Lung (tissue), 12 donors: ENCODE data around the gene MOSMO. TPM values are rescaled to one million over a fixed set of nuclear protein-coding genes. Genes with fewer than 3 reads are reported as not detected.

Experiments used
- ATAC-seq: fragments of 200-7000 bp; cut with Tn5 transposase; one replicate; pipeline ENCODE4 v1.9.1; 2020; ENCODE audit warnings: moderate number of reproducible peaks; ENCODE audit not compliant: insufficient read depth, low FRiP score
- DNase-seq, 3 donors: peaks; one replicate each; pipeline ENCODE4 v3.0.0-alpha.2; 2013 to 2017
- H3K27ac ChIP-seq, 2 donors: one replicate each; pipeline ENCODE4 v1.5.1; 2013; ENCODE audit warnings: mild to moderate bottlenecking in 2 of 2, moderate library complexity in 2 of 2, control low read depth in 1 of 2, inconsistent platforms in 1 of 2, low read depth in 1 of 2, low read length in 1 of 2
- H3K27me3 ChIP-seq, 3 donors: one replicate each; pipeline ENCODE4 v1.5.1; 2013; ENCODE audit warnings: low read length in 2 of 3; ENCODE audit not compliant: control insufficient read depth in 3 of 3, insufficient read depth in 3 of 3
- H3K36me3 ChIP-seq, 4 donors: one replicate each; pipeline ENCODE4 v1.5.1; 2013; ENCODE audit warnings: low read length in 4 of 4, mild to moderate bottlenecking in 1 of 4, moderate library complexity in 1 of 4; ENCODE audit not compliant: control insufficient read depth in 4 of 4, insufficient read depth in 4 of 4
- H3K4me1 ChIP-seq, 5 donors: one replicate each; pipeline ENCODE4 v1.5.1; 2013; ENCODE audit warnings: low read length in 5 of 5, mild to moderate bottlenecking in 2 of 5, moderate library complexity in 1 of 5; ENCODE audit not compliant: control insufficient read depth in 5 of 5, insufficient read depth in 5 of 5
- H3K4me3 ChIP-seq: one replicate; pipeline ENCODE4 v1.5.1; 2013; ENCODE audit warnings: mild to moderate bottlenecking, control low read depth, moderate library complexity
- H3K9ac ChIP-seq, 2 donors: one replicate each; pipeline ENCODE4 v1.5.1; 2013; ENCODE audit warnings: low read length in 2 of 2, control low read depth in 1 of 2; ENCODE audit not compliant: insufficient read depth in 1 of 2
- H3K9me3 ChIP-seq, 4 donors: one replicate each; pipeline ENCODE4 v1.5.1; 2013; ENCODE audit warnings: low read length in 3 of 4, mild to moderate bottlenecking in 1 of 4, moderate library complexity in 1 of 4; ENCODE audit not compliant: control insufficient read depth in 4 of 4, insufficient read depth in 3 of 4
- CTCF ChIP-seq: IDR thresholded peaks from 2 replicates; pipeline ENCODE4 v1.5.1; 2012; ENCODE audit warnings: mild to moderate bottlenecking; ENCODE audit errors: control extremely low read depth, extremely low read depth
- WGBS, 2 donors: extraction: QIAGEN DNeasy Blood & Tissue Kit; methylation state at CpG; one replicate each; pipeline ENCODE4 v1.1.7; 2013; 5-methylcytosine and 5-hydroxymethylcytosine counted together
- polyA plus RNA-seq, 2 donors: library from polyadenylated mRNA; stranded (reverse); fragments of 200-250 nt; gene quantifications; one replicate each; pipeline ENCODE4 v1.2.1, GENCODE V29; 2013
- total RNA-seq, 2 donors: library from RNA; depleted of rRNA in 1 of 2; stranded (reverse); fragments of >200 nt in 1 of 2; gene quantifications; one replicate each; pipeline ENCODE4 v1.2.1, GENCODE V29; 2014 to 2021
- donor health status: control.
- donor health status: control.
- donor health status: Bipolar disorder and iron deficiency.
- donor health status: healthy.
- donor health status: DM: yes; HTN: yes; CAD: no.

Gene MOSMO
- total and polyA plus RNA-seq, 4 donors, result 10.3 to 30.6 (median 11.3) TPM

DNA sequence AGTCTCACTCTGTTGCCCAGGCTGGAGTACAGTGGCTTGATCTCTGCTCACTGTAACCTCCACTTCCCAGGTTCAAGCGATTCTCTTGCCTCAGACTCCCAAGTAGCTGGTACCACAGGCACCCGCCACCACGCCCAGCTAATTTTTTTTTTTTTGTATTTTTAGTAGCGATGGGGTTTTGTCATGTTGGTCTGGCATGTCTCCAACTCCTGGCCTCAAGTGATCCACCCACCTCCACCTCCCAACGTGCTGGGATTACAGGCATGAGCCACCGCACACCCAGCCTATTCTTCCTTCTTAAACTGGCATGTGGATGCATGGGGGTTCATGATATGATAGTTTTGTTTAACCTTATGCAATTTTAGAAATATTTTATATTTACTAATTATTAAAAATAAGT is 45.1 kb downstream of the MOSMO start:
- Histone ChIP-seq H3K9me3 (no peaks in the 10 kb centered on the region), H3K4me3 (no peak overlapping the region), H3K27ac (no peak overlapping the region), H3K9ac (no peak overlapping the region), H3K4me1 (no peaks in the 10 kb centered on the region), H3K36me3 (peaks cover 0 to 5% (median 0%) of the 10 kb centered on the region in 4 donors), H3K27me3 (no peaks in the 10 kb centered on the region)
- no peak for TF ChIP-seq CTCF
- ATAC-seq, result no peak
- no peak for DNase-seq
- 58 to 75% methylated on average over 6 of the region's 6 CpGs for whole genome bisulfite sequencing, 2 donors

DNA sequence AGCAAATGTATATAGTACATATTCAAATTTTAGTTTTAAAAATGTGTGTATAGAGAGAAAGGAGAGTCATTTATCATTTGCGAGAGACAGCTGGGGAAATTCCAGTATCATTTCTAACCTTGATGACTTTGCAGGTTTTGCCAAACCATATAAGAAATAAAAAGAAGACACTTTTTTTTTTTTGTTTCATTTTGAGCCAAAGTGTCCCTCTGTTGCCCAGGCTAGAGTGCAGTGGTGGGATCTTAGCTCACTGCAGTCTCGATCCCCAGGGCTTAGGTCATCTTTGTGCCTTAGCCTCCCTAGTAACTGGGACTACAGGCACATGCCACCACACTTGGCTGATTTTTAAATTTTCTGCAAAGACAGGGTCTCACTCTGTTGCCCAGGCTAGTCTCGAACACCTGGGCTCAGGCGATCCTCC is 46.0 kb downstream of the MOSMO start:
- no peak for ATAC-seq
- Histone ChIP-seq H3K36me3 (peaks cover 0 to 5% (median 0%) of the 10 kb centered on the region in 4 donors), H3K9ac (no peak overlapping the region), H3K27me3 (no peaks in the 10 kb centered on the region), H3K27ac (no peak overlapping the region), H3K4me1 (no peaks in the 10 kb centered on the region), H3K9me3 (no peaks in the 10 kb centered on the region), H3K4me3 (no peak overlapping the region)
- no peak for DNase-seq
- WGBS, 2 donors, result 89 to 93% methylated on average over 4 of the region's 4 CpGs
- no peak for TF ChIP-seq CTCF

GRCh38 chr16:22054847-22055590 is 47.1 kb downstream of the MOSMO start:
- no peak for ATAC-seq
- H3K36me3 ChIP-seq, result peaks cover 0 to 5% (median 0%) of the 10 kb centered on the region in 4 donors
- no peak overlapping the region for H3K9ac ChIP-seq
- no peaks in the 10 kb centered on the region for H3K9me3 ChIP-seq
- no peaks in the 10 kb centered on the region for H3K27me3 ChIP-seq
- DNase-seq, result no peak
- H3K27ac ChIP-seq, result no peak overlapping the region
- no peak overlapping the region for H3K4me3 ChIP-seq
- WGBS, 2 donors, result 64 to 79% methylated on average over 5 of the region's 5 CpGs
- TF ChIP-seq CTCF, result no peak
- no peaks in the 10 kb centered on the region for H3K4me1 ChIP-seq
